ENCODE measurements around the gene SLC22A7.

- TF ChIP-seq ARNT (IDR thresholded peaks at IDR 0.05) = no peak
- no peak for TF ChIP-seq LEF1 (IDR thresholded peaks at IDR 0.05; ENCODE audit: borderline replicate concordance)
- TF ChIP-seq BHLHE40 (IDR thresholded peaks at IDR 0.05; ENCODE audit: borderline replicate concordance) = no peak
- no peak for TF ChIP-seq TARDBP (IDR thresholded peaks at IDR 0.05)
- TF ChIP-seq HDGF (IDR thresholded peaks at IDR 0.05; ENCODE audit: borderline replicate concordance) = no peak
- TF ChIP-seq ZNF384 (IDR thresholded peaks at IDR 0.05) = no peak
These were observed 38.3 kb downstream of the SLC22A7 start for GRCh38 chr6:43336382-43336781.
